ENCODE measurements around the gene CD302. TPM values are rescaled to one million over a fixed set of nuclear protein-coding genes. Genes with fewer than 3 reads are reported as not detected.
"Not testable (repeated sequence)": the region's sequence is repeated elsewhere in the genome, so short reads cannot be mapped to it uniquely, and the experiment has no call there.

Gene CD302
- total RNA-seq, 2 experiments from 2014 or later = 0.47 to 0.62 TPM

DNA sequence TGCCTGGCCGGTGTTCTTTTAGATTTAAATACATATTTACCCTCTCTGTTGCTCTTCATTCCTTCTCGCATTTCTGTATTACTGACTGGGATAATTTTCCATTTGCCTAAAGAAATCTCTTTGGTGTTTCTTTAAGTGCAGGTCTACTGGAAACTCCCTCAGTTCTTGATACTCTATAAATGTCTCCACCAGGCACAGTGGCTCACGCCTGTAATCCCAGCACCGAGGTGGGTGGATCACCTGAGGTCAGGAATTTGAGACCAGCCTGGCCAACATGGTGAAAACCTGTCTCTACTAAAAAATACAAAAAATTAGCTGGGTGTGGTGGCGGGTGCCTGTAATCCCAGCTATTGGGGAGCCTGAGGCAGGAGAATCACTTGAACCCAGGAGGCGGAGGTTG is 10.4 kb downstream of the CD302 start:
- H3K36me3 Mint-ChIP-seq; H3K4me1 Mint-ChIP-seq; ATAC-seq (ENCODE audit: low read depth); H3K27me3 Mint-ChIP-seq; DNase-seq; H3K27ac Mint-ChIP-seq; H3K4me3 Mint-ChIP-seq; H3K9me3 Mint-ChIP-seq; POLR2A ChIA-PET: not testable (repeated sequence)

DNA sequence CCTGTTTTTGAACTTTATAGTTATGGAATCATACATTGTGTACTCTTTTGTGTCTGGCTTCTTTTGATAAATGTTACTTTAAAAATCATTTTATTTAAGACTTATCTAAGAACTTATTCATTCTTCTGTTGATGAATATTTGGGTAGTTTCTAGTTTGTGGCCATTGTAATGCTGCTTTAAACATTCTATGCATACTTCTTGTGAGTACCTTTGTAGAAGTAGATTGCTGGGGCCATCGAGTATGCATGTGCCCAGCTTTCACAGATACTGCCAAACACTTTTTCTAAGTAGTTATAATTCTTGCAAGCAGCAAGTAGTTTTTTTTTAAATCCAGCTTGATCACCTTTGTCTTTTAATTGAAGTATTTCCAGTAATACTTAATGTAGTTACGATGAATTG is 11.1 kb downstream of the CD302 start:
- POLR2A ChIA-PET = no interaction called here
- no peak for ATAC-seq (ENCODE audit: low read depth)
- Mint-ChIP-seq H3K4me1 (peaks cover 6% of the 10 kb centered on the region), H3K27me3 (peaks cover 4% of the 10 kb centered on the region), H3K4me3 (no peak overlapping the region), H3K36me3 (no peaks in the 10 kb centered on the region), H3K27ac (no peak overlapping the region), H3K9me3 (no peaks in the 10 kb centered on the region)
- no peak for DNase-seq

DNA sequence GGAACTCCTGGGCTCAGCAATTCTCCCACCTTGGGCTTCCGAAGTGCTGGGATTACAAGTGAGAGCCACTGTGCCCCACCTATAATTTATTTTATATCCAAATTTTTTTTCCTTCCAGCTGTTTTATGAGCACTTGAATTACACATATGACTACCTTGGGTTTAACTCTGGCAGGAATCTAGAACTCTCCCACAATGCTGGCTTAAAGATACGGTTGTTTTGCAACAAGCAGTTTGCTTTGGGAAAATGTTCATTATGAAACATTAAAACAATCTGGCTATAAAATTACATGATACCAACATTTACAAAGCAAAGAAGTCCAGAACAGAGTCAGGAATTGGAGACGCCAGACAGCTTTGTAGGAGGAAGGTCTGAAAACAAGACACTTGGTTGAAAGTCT is 12.8 kb downstream of the CD302 start:
- ATAC-seq (ENCODE audit: low read depth) (no peak), DNase-seq (no peak)
- H3K9me3 Mint-ChIP-seq = no peaks in the 10 kb centered on the region
- no peak overlapping the region for H3K4me3 Mint-ChIP-seq
- H3K36me3 Mint-ChIP-seq = no peaks in the 10 kb centered on the region
- POLR2A ChIA-PET = no interaction called here
- peaks cover 4% of the 10 kb centered on the region for H3K27me3 Mint-ChIP-seq
- H3K27ac Mint-ChIP-seq = no peak overlapping the region
- peaks cover 2% of the 10 kb centered on the region for H3K4me1 Mint-ChIP-seq

DNA sequence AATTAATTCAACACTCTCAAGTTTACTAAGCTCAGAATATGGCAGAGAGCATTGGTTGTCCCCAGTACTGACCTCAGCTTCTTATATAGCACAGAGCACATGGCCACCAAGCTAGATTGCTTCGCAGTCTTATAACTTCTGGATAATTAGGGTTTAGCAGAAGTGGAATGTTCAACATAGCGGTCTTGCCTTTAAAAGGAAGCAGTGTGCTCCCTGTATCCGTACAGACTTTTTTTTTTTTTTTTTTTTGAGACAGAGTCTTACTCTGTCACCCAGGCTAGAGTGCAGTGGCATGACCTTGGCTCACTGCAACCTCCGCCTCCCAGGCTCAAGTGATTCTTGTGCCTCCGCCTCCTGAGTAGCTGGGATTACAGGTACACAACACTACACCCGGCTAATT is 13.3 kb downstream of the CD302 start:
- H3K9me3 Mint-ChIP-seq; H3K4me1 Mint-ChIP-seq; POLR2A ChIA-PET; H3K36me3 Mint-ChIP-seq; H3K27ac Mint-ChIP-seq; DNase-seq; ATAC-seq (ENCODE audit: low read depth); H3K4me3 Mint-ChIP-seq; H3K27me3 Mint-ChIP-seq: not testable (repeated sequence)

DNA sequence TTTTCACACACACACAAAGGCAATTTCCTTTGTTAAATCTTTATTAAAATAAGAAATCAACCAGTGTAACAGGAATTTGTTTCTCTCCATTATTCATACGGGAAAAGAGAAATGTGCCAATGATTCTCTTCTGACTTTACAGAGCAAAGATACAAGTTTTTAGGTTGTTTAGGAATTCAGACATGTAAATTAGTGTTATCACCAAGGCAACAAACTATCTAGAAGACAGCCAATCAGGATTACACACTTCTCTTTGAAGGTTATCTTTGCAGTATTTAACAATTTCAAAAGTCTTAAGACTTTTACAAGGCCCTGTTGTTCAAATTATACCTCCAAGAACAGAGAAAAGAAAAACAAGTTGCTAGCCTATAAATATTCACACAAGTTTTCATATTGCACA is 14.5 kb downstream of the CD302 start:
- Mint-ChIP-seq H3K9me3 (no peaks in the 10 kb centered on the region), H3K4me1 (no peaks in the 10 kb centered on the region), H3K27me3 (peaks cover 4% of the 10 kb centered on the region), H3K27ac (no peak overlapping the region), H3K36me3 (no peaks in the 10 kb centered on the region), H3K4me3 (no peak overlapping the region)
- DNase-seq (no peak), ATAC-seq (ENCODE audit: low read depth) (no peak)
- POLR2A ChIA-PET = no interaction called here

DNA sequence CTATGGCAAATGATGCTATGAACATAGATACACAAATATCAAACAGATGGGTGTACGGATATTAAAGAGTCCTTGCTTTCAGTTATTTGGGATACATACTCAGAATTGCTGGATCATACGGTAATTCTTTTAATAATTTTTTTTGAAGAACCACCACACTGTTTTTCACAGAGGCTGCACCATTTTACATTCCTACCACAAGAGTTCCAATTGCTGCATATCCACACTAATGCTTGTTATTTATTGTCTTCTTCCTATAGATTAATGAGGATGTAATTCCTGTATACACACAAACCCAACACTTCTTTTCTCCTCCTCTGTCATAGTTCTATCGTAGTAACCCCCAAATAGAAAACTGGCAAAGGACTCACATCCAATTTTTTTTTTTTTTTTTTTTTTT is 21.7 kb downstream of the CD302 start:
- no peak overlapping the region for H3K27ac Mint-ChIP-seq

DNA sequence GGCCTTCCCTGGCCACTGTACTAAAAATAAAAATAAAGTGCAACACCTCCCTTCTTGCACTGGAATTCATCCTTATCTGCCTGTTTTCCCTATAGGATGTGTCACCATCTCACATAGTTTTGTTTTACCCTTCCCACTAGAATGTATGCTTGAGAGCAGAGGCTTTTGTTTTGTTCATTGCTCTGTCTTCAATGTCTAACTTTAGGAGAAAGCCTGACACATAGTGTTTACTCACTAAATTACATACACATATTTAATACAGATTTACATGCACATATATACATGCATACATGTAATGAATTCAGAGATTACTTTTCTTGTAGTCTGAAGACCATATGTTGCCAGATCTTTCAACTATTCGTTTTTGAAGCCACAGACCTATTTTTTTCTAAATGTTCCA is 23.0 kb downstream of the CD302 start:
- H3K27me3 Mint-ChIP-seq = no peaks in the 10 kb centered on the region
- H3K36me3 Mint-ChIP-seq = peaks cover 15% of the 10 kb centered on the region
- H3K4me3 Mint-ChIP-seq = no peak overlapping the region
- no peak for DNase-seq
- no peak for ATAC-seq (ENCODE audit: low read depth)
- no peaks in the 10 kb centered on the region for H3K9me3 Mint-ChIP-seq
- no peaks in the 10 kb centered on the region for H3K4me1 Mint-ChIP-seq
- POLR2A ChIA-PET = no interaction called here
- H3K27ac Mint-ChIP-seq = no peak overlapping the region

More for the DNA sequence above, 21.7 kb downstream of the CD302 start:
- Mint-ChIP-seq H3K9me3 (no peaks in the 10 kb centered on the region), H3K4me3 (no peak overlapping the region), H3K27me3 (no peaks in the 10 kb centered on the region), H3K4me1 (no peaks in the 10 kb centered on the region), H3K36me3 (peaks cover 10% of the 10 kb centered on the region)
- DNase-seq (no peak), ATAC-seq (ENCODE audit: low read depth) (no peak)
- POLR2A ChIA-PET = no interaction called here

DNA sequence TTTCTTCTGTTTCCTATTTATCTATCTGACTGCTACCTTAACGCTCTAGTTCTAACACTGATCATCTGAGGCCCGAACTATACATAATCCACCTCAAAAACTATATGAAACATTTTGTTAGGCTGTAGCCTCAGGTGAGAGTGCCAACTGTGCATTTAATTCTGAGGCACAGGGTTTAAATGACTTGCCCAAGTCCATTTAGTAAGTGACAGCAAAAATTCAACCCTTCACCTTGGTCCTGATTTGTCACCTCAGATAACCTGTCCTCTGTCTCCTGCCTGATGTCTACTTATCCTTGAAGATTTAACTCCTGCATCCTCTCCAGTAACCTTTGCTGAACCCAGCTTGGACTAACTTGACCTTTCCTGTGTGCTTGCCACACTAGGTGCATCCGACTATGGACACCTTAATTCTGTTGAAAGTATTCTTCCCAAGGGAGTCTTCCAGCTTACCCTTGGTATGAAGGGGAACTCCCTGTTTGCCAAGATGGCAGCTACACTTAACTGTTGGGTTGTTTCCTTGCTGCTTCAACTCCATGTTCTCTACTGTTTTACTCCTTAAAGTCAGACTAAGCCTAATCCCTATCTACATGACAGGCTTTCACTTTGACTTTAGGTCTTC is 23.5 kb downstream of the CD302 start:
- Mint-ChIP-seq H3K27ac (no peak overlapping the region), H3K9me3 (no peaks in the 10 kb centered on the region), H3K27me3 (no peaks in the 10 kb centered on the region), H3K4me3 (no peak overlapping the region), H3K4me1 (no peaks in the 10 kb centered on the region), H3K36me3 (peaks cover 16% of the 10 kb centered on the region)
- ATAC-seq (ENCODE audit: low read depth) (no peak), DNase-seq (no peak)
- POLR2A ChIA-PET = no interaction called here

DNA sequence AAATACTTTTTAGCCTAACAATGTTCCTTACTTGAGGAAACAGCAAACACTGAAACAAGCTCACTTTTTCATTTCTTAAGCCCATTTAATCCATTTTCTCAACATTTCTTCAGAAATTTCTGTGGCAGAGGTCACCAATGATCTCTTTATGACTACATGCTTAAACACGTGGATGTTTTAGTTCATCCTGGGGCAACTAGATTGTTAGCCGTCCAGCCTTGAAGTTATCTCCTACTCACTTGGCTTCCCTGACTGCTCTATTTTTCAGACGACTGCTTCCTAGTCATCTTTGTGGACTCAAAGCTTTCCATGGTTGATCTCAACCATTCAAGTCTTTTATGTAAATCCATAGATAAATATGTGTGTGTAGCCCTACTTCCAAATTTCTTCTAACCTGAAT is 24.1 kb downstream of the CD302 start:
- no peaks in the 10 kb centered on the region for H3K27me3 Mint-ChIP-seq
- POLR2A ChIA-PET = interaction anchor here (1.0 kb wide), 1 partner anchor 61 kb away, joined by 3 read pairs; the partner anchor contains the start of gene MARCHF7

DNA sequence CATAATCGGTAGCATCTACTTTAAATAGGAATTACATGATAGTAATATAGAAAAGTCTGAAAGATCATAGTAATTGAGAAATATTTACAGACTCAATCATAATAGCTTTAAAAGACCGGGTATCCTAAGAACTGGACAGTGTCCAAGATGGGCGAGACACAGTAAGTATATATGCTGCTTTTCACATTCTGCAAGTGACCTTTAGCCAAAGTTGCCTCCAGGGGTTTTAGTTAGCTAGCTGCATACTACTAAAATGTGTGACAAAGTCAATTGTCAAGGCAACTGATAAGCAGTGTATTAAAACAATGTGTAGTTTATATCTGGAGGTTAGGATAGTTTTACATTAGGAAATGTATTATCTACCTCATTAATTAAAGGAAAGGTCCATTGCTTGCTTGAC is 24.6 kb downstream of the CD302 start:
- H3K9me3 Mint-ChIP-seq = no peaks in the 10 kb centered on the region
- no peaks in the 10 kb centered on the region for H3K27me3 Mint-ChIP-seq
- no peak overlapping the region for H3K27ac Mint-ChIP-seq
- ATAC-seq (ENCODE audit: low read depth) (no peak), DNase-seq (no peak)
- no peaks in the 10 kb centered on the region for H3K4me1 Mint-ChIP-seq
- POLR2A ChIA-PET = interaction anchor here (1.0 kb wide), 1 partner anchor 61 kb away, joined by 3 read pairs; the partner anchor contains the start of gene MARCHF7
- no peak overlapping the region for H3K4me3 Mint-ChIP-seq
- peaks cover 16% of the 10 kb centered on the region for H3K36me3 Mint-ChIP-seq

More for the DNA sequence above, 24.1 kb downstream of the CD302 start:
- ATAC-seq (ENCODE audit: low read depth) (no peak), DNase-seq (no peak)
- Mint-ChIP-seq H3K27ac (no peak overlapping the region), H3K36me3 (peaks cover 16% of the 10 kb centered on the region), H3K4me1 (no peaks in the 10 kb centered on the region), H3K4me3 (no peak overlapping the region), H3K9me3 (no peaks in the 10 kb centered on the region)

DNA sequence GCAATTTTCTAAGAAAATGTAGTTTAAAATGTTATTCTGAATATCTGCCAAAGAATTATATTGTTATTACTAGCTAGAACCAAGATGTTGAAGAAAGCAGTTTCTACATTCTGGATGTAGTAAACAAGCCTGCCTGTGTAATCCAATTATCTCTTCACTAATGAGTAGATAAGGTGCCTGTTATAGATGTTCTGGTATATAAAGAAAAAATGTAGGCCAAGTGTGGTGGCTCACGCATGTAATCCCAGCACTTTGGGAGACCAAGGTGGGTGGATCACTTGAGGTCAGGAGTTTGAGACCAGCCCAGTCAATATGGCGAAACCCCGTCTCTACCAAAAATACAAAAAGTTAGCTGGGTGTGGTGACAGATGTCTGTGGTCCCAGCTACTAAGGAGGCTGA is 28.9 kb downstream of the CD302 start:
- H3K9me3 Mint-ChIP-seq = no peaks in the 10 kb centered on the region
- no peaks in the 10 kb centered on the region for H3K27me3 Mint-ChIP-seq
- H3K27ac Mint-ChIP-seq = no peak overlapping the region
- H3K4me1 Mint-ChIP-seq = peaks cover 5% of the 10 kb centered on the region
- H3K36me3 Mint-ChIP-seq = peaks cover 30% of the 10 kb centered on the region
- ATAC-seq (ENCODE audit: low read depth) = no peak
- H3K4me3 Mint-ChIP-seq = no peak overlapping the region
- POLR2A ChIA-PET = interaction anchor here (1.7 kb wide), 1 partner anchor 57 kb away, joined by 3 read pairs; the partner anchor contains the start of gene MARCHF7
- DNase-seq = no peak

DNA sequence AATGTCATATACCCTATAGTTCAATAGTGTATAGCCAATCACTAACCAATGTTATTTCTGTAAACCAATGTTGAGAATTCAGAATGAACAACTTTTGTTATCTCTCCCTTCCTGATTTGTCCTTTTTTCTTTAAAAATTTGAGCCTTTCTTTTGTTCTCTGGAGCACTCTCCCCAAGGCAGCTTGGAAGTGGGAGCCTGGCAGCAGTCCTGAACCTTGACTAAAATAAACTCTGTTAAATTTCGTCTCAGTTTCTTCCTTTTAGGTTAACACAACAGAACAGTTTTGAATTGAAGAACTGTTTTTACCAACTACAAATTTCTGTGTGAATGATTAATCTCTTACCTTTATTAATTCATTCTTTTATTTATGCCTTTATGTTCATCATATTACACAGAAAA is 35.9 kb downstream of the CD302 start:
- DNase-seq (no peak), ATAC-seq (ENCODE audit: low read depth) (no peak)

DNA sequence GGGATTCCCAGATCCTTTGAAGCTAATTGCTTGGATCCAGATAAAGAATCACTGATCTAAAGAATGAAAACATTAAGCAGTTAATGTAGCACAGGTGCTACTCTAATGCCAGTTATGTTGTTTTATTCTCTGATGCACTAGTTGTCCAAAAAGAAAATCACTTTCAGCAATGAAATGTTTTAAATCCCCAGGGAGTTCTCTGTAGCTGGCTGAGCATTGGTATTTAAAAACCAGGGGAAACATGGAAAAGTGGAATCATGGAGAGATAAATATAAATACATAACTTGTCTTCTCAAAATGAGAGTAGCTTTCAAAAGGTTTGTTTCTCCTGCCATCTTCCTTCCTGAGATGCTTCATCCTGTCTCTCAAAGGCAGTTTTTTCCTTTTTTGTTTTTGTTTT is 37.7 kb downstream of the CD302 start:
- Mint-ChIP-seq H3K36me3 (peaks cover 30% of the 10 kb centered on the region), H3K27ac (no peak overlapping the region), H3K27me3 (no peaks in the 10 kb centered on the region), H3K4me3 (no peak overlapping the region), H3K4me1 (peaks cover 3% of the 10 kb centered on the region), H3K9me3 (no peaks in the 10 kb centered on the region)
- POLR2A ChIA-PET = no interaction called here
- no peak for DNase-seq
- no peak for ATAC-seq (ENCODE audit: low read depth)

More for the DNA sequence above, 35.9 kb downstream of the CD302 start:
- H3K4me3 Mint-ChIP-seq = no peak overlapping the region
- H3K27me3 Mint-ChIP-seq = no peaks in the 10 kb centered on the region
- no peaks in the 10 kb centered on the region for H3K9me3 Mint-ChIP-seq
- POLR2A ChIA-PET = no interaction called here
- no peak overlapping the region for H3K27ac Mint-ChIP-seq
- H3K4me1 Mint-ChIP-seq = peaks cover 6% of the 10 kb centered on the region
- H3K36me3 Mint-ChIP-seq = peaks cover 37% of the 10 kb centered on the region

DNA sequence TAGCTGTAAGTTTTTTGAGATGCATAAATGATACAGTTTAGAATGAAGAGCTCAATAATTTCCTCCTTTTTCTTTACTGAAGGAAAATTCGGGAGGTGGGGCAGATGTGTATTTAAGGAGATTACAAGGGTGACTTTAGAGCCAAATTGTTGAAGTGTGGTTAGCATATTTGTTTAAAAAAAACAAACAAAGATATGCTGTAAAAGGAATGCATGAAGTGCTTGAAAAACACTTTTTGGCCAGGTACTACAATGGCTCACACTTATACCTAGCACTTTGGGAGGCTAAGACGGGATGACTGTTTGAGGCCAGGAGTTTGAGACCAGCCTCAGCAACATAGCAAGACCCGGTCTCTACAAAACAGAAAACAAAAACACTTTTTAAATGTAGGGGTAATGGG is 38.4 kb downstream of the CD302 start:
- H3K27me3 Mint-ChIP-seq = no peaks in the 10 kb centered on the region
- no peak for DNase-seq
- H3K9me3 Mint-ChIP-seq = no peaks in the 10 kb centered on the region
- no peak for ATAC-seq (ENCODE audit: low read depth)
- no peak overlapping the region for H3K4me3 Mint-ChIP-seq
- peaks cover 26% of the 10 kb centered on the region for H3K36me3 Mint-ChIP-seq
- peaks cover 3% of the 10 kb centered on the region for H3K4me1 Mint-ChIP-seq
- POLR2A ChIA-PET = interaction anchor here (1.1 to 1.3 kb wide), 2 partner anchors 22 to 46 kb away, joined by 3 read pairs; no protein-coding TSS in a partner anchor
- no peak overlapping the region for H3K27ac Mint-ChIP-seq
